ENCODE measurements around the gene SPANXN5.
"Not testable (repeated sequence)": the region's sequence is repeated elsewhere in the genome, so short reads cannot be mapped to it uniquely, and the experiment has no call there.

SPANXN5 gene, protein sequence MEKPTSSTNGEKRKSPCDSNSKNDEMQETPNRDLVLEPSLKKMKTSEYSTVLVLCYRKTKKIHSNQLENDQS

DNA sequence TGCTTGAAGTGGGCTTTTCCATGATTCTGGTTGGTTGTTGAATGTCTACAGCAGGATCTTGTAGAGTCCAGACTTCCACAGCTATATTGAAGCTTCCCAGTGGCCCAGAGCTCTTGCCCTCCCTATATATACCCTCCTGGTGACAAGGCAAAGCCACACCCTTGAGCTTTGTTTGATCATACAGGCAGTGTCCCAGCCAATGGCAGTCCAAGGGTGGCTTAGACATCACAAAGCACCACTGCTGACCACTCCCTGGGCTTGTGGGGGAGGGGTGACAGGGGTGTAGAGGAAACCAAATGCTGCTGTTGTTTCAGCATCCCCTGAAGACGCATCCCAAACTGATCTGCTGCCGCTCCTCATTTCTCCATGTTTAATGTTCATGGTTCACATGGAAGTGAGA is at the start of gene SPANXN5:
Gene SPANXN5, minus strand, starts transcription at position 101 of the 400 bp plus-strand sequence. Its CDS starts 79 bp downstream, at position 22.
- not testable (repeated sequence) for H3K27ac ChIP-seq

DNA sequence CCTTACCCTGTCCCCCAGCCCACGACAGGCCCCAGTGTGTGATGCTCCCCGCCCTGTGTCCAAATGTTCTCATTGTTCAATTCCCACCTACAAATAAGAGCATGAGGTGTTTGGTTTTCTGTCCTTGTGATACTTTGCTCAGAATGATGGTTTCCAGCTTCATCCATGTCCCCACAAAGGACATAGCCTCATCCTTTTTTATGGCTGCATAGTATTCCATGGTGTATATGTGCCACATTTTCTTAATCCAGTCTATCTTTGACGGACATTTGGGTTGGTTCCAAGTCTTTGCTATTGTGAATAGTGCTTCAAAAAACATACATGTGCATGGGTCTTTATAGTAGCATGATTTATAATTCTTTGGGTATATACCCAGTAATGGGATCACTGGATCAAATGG is 46.4 kb upstream of the SPANXN5 start:
- not testable (repeated sequence) for H3K27ac ChIP-seq

DNA sequence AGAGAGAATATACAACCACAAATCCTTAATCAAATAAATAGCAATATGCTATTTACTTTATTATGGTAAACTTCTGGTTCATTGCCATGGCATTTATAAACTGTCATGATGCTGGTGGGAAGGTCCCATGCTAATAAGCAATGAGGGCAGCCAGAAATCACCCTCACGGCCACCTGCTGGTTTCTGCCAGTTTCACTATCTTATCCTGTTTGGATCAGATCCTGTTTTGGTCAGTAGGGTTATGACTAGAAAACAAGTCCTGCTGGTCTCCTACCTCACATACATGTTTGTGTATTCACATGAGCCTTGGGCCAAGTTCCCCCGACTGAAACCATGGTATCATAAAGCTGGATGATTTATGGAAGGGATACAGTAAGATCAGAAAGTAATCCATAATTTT is 41.9 kb upstream of the SPANXN5 start:
- no peak overlapping the region for H3K27ac ChIP-seq
- TF ChIP-seq, protein P1, sequence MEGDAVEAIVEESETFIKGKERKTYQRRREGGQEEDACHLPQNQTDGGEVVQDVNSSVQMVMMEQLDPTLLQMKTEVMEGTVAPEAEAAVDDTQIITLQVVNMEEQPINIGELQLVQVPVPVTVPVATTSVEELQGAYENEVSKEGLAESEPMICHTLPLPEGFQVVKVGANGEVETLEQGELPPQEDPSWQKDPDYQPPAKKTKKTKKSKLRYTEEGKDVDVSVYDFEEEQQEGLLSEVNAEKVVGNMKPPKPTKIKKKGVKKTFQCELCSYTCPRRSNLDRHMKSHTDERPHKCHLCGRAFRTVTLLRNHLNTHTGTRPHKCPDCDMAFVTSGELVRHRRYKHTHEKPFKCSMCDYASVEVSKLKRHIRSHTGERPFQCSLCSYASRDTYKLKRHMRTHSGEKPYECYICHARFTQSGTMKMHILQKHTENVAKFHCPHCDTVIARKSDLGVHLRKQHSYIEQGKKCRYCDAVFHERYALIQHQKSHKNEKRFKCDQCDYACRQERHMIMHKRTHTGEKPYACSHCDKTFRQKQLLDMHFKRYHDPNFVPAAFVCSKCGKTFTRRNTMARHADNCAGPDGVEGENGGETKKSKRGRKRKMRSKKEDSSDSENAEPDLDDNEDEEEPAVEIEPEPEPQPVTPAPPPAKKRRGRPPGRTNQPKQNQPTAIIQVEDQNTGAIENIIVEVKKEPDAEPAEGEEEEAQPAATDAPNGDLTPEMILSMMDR (conservative IDR thresholded peaks at IDR 0.05): no peak

DNA sequence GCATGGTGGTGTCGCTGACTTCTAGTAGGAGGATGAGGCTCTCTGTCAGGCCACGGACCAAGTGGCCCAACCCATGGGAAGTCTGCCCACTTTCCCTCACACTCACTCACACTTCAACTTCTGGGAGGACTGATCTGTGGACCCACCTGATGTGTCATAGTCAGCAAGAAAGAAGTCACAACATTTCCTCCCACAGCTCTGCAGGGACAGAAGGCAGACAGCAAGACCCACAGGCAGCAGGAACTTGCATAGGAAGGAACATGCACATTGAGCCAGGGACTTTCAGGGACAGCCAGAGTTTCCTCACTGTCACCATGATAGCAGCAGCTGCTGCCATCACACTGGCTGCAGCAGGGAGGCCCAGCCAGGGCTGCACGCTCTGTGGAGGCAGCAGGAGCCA is 33.3 kb upstream of the SPANXN5 start:
- H3K27ac ChIP-seq: no peak overlapping the region
- TF ChIP-seq, protein P1 (conservative IDR thresholded peaks at IDR 0.05): no peak

DNA sequence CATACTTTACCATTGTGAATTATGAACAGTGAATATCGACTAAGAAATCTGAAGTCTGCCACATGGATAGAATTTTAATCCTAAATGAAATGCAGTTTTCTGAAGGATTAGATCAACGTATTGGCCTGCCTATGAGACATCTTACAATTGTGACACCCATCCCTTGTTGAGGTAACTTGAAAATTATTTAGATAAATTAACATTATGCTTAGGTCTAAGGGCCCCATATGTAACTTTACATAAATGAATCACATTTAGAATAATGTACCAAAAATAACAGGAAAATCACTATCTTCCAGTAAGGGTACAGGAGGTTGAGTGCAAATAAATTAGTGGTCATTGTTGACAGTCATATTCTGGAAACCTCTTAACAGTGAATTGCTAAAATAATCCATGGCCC is 27.4 kb upstream of the SPANXN5 start:
- TF ChIP-seq, protein P1 (conservative IDR thresholded peaks at IDR 0.05): no peak
- no peak overlapping the region for H3K27ac ChIP-seq

DNA sequence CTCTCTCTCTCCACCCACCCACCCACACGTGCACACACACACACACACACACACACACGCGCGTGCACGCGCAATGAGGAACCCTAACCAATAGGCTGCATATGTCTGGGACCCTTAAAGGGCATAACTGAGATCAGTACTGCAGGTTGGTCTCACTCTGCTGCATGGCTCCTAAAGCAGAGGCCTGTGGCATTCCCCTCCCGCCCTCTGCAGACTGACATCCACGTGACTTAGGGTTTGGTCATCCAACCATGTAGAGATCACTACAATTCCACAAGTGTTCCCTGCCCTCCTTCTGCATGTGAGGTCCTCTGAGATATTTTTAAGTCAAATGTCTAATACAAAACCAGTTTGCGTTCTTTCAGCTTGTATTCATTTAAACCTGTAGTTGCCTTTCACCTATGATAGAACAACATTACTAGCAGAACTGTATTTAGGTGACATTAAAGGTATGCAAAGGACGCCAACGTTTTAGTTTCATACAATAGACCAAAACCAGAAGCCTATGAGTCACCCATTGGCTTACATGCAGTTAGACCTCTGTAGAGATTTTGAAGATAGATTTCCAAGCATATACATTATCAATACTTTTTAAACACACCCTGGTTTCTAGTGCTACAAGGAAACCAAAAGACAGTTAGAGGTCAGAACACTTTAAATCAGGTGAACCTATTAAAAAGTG is 24.0 kb upstream of the SPANXN5 start:
- H3K27ac ChIP-seq: no peak overlapping the region
- TF ChIP-seq, protein P1 (conservative IDR thresholded peaks at IDR 0.05): no peak

DNA sequence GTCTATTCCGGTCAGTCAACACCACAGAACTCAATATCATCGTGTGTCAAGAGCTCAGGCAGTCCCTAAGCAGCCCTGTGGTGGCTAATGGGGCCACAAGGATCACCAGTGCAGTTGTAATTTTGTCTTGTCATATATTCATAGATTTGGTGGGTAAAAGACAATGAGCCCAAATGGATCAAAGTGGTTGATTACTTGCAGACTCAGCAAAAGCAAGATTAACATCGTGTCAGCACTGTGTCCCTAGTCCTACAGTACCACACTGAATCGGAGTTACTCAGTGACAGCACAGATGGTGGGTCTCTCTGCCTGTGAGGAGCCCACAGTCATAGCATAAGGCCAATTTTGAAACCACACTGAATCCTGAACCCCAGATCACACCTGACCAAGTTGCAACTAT is 22.6 kb upstream of the SPANXN5 start:
- H3K27ac ChIP-seq: no peak overlapping the region
- TF ChIP-seq, protein P1 (conservative IDR thresholded peaks at IDR 0.05): no peak

DNA sequence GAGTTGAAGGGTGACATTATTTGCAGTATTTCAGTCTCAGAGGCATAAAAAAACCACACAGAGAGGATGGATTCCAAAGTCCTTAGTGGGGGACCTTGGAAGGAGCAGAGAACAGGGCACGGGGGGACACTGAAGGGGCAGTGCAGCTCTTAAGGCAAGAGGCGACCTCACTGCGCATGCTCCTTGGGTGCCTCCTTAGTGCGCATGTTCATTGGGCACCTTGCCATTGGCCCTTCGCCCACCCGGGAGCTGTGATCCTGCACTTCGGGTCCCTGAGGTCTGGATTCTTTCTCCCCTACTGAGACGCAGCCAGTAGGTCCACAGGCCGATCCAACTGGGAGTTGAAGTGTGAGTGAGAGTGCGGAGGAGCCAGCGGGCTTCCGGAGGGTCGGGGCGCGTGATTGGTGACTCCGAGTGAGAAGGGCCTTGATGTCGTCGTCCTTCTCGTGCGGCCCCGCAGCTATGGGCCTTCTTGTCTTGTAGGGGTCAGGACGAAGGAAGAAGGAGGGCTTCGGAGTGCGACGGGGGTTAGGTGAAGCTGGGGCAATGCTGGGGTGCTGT is 13.9 kb upstream of the SPANXN5 start, which contains the start of gene XAGE5:
Gene XAGE5, plus strand, starts transcription at position 223 of the 561 bp plus-strand sequence. CDS start 1,280 bp downstream, outside the sequence.
- TF ChIP-seq, protein P1 (conservative IDR thresholded peaks at IDR 0.05): no peak
- no peak within 1 kb of the TSS for H3K27ac ChIP-seq

DNA sequence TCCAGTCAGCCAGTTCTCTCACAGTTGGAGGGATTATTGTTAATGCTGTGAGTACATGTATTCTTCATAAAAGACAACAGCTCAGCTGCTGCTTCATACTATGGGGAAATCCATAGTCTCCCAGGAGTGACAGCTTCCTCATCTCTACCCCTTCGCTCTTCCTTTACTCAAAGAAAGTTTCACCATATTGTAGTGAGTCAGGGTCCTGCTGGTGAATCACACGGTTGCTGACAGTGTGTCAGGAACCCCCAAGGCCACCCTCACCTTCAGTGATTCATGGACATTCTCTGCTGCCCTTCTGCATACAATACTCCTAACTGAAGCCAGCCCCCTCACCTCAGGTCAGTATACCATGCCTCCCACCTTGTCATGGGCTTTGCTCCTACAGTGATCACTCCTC is 7.6 kb upstream of the SPANXN5 start:
- H3K27ac ChIP-seq: not testable (repeated sequence)

DNA sequence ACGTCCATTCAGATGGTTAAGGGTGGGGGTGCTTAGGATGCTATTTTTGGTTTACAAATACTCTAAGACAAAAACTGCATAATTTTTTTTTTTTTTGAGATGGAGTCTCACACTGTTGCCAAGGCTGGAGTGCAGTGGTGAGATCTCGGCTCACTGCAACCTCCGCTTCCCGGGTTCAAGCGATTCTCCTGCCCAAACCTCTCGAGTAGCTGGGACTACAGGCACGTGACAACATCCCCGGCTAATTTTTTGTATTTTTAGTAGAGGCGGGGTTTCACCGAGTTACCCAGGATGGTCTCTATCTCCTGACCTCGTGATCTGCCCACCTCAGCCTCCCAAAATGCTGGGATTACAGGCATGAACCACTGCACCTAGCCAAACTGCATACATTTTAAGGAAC is 23.7 kb downstream of the SPANXN5 start:
- H3K27ac ChIP-seq: not testable (repeated sequence)

DNA sequence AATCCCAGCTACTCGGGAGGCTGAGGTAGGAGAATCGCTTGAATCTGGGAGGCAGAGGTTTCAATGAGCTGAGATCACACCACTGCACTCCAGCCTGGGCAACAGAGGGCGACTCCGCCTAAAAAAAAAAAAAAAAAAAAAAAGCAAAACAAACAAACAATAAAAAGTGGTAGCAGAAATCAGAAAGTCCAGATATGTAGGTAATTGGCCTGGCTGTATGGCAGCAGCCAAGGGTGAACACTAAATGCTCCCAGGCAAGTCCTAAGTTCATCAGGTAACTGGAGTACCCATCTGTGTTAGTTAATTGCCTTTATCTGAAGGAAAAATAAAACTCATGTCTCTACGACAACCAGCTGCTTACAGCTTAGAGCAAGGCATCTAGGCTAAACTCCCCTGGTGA is 31.2 kb downstream of the SPANXN5 start:
- not testable (repeated sequence) for H3K27ac ChIP-seq

DNA sequence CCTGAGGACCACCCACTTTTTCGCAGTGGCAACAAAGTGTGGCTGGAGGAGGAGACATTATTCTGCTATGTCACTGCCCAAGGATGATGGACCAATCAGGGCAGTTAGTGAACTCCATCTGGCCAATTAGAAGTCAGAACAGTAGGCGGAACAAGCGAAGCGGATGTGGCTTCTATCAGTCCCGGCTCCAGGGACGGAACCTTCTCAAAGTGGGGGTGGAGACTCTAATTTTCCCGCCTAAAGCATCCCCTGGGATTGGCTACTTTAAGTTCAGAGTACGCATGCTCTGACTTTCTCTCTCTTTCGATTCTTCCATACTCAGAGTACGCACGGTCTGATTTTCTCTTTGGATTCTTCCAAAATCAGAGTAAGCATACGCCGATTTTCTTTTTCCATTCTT is 46.3 kb downstream of the SPANXN5 start, which contains the start of gene SSX2B:
Gene SSX2B, plus strand, starts transcription at position 301 of the 400 bp plus-strand sequence. CDS start 1,429 bp downstream, outside the sequence.
- not testable (repeated sequence) for H3K27ac ChIP-seq

All from VCaP (cell line).